ENCODE results near the gene SVEP1. TPM values are rescaled to one million over a fixed set of nuclear protein-coding genes. Genes with fewer than 3 reads are reported as not detected.

SVEP1 gene
- total RNA-seq = 0.29 and 0.35 TPM in 2 replicates

DNA sequence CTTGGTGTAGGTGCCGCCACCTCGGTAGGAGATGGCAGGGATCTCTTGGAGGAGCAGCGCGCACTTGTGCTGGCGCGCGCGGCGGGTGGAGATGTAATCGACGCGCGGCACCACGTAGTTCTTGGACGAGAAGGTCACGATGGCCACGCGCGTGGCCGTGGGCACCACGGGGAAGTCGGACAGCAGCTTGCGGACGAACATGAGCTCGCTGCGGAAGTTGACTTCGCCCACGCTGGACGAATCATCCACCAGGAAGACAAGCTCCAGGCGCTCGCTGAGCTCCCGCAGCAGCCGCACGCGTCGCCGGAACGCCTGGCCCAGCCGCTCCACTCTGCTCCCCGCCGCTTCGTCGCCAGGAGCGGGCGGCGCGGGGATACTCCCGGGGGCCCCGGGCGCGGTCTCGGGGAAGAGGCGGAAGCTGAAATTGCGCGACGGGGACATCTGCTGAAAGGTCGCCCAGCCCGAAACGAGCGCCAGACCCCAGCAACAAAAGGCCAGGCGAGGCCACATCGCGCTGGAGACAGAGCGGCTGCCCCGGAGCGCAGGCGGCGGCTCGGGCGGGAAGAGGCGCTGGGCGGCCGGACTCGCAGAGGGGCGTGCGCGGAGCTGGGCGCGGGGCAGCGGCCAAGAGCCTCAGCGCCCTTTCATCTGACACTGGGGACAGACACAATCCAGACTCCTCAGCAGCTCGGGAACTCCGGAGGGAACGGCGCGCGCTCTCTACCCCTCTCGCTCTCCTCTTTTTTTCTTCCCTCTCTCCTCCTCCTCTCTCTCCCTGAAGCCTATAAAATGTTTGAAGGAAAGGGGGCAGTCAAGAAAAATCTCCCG lies at the start of gene SVEP1:
Gene SVEP1, minus strand, starts transcription at position 708 of the 828 bp plus-strand sequence. Its CDS starts 198 bp downstream, at position 510.
- peak within 1 kb of the TSS; percentile 48 for H3K4me3 ChIP-seq (ENCODE audit: low read depth, low read length)
- DNase-seq (ENCODE audit: low read depth) = no peak
- TF ChIP-seq, protein P1, sequence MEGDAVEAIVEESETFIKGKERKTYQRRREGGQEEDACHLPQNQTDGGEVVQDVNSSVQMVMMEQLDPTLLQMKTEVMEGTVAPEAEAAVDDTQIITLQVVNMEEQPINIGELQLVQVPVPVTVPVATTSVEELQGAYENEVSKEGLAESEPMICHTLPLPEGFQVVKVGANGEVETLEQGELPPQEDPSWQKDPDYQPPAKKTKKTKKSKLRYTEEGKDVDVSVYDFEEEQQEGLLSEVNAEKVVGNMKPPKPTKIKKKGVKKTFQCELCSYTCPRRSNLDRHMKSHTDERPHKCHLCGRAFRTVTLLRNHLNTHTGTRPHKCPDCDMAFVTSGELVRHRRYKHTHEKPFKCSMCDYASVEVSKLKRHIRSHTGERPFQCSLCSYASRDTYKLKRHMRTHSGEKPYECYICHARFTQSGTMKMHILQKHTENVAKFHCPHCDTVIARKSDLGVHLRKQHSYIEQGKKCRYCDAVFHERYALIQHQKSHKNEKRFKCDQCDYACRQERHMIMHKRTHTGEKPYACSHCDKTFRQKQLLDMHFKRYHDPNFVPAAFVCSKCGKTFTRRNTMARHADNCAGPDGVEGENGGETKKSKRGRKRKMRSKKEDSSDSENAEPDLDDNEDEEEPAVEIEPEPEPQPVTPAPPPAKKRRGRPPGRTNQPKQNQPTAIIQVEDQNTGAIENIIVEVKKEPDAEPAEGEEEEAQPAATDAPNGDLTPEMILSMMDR (conservative IDR thresholded peaks at IDR 0.05; ENCODE audit: low read depth, low read length) = no peak

DNA sequence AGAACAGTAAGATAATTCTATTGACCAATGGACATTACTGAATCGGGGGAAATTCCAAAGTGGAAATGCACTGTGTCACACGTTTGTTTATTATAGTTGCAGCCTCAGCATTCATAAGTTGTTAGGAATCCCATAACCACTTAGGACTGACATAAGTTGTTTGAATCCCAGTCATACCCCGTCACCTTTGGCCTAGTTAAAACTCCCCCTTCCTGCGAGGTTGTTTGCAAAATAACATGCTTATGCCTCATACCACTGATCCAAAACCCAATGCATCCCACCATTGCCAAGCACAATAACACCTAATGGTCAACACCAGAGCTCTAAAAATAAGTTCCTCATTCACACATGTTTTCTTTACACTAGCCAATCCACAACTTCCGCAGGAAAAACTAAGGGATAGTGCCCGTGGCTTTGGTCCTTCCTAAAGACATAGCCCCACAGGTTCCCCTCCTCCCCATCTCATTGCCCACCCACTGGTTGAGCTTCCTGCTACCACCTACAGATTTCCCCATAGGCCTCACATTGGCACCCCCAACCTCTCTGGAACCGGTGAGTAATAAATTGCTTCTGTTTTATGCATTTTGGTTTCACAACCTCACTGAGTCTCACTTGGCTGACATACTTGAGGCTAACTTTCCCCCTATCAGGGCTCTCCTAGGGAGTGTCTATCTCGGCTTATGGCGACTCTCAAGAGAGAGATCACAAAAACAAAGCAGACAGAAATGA lies 46.7 kb upstream of the SVEP1 start:
- TF ChIP-seq, protein P1 (conservative IDR thresholded peaks at IDR 0.05; ENCODE audit: low read depth, low read length) = no peak
- DNase-seq (ENCODE audit: low read depth) = no peak
- no peak overlapping the region for H3K4me3 ChIP-seq (ENCODE audit: low read depth, low read length)

DNA sequence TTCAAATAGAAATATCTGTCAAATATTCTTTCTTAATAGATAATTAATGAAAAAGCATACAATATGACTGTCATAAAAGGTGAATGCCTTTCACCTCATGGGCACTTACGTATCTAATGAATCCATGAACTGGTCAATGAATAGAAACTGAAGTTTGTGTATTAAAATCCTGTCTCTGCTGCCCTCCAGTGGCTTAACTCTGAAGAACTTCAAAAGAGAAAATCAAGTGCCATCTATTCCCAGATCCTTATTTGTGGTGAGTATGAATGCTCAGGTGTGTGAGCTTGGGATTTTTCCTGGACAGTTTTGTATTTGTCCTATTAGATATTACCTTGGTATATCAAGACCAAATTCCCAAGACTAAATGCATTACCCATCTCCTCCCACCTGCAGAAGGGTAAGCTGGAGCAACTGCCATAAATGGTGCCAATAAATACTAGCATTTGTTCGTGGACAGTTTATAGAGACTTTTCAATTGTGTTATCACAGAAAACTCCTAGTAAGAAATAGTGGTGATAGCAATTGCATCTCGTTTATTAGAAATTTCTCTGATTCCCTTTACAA lies 44.0 kb upstream of the SVEP1 start:
- peak; percentile 26 for DNase-seq (ENCODE audit: low read depth)
- TF ChIP-seq, protein P1 (conservative IDR thresholded peaks at IDR 0.05; ENCODE audit: low read depth, low read length) = peak; percentile 75
- H3K4me3 ChIP-seq (ENCODE audit: low read depth, low read length) = no peak overlapping the region

DNA sequence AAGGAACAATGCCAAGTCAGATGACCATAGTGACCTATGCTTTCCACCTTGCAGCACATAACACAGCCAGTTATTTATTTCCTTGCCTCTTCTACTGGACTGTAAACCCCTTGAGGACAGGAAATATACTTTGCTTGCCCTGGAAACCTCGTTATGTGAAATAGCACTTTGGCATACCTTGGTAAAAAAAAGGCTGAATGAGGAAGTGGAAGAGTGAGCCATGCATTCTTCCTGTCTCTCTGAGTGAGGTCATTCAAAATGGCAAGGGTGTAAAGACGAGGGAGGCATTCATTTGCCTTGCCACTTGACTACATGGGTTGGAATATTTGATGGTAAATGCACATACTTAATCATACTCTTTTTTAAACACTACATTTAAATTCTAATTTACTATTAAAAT lies 42.8 kb upstream of the SVEP1 start:
- DNase-seq (ENCODE audit: low read depth) = no peak

DNA sequence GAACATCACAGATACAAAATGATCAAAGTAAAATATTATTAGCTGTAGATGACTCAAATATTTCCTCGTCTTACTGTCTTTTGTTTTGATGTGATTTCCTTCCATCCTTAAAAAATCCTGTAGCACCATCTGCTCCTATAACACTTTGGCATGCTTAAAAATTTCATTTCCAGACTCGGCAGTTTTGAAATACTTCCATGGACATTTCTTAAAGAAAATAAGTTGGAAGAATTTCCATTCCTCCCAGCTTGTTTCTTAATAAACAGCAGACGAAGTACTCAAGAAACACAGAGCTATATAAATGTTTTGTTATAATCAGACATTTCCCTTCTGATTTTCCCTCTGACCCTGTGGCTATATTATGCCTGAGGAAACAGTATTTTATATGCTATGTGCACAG lies 41.2 kb upstream of the SVEP1 start:
- no peak for DNase-seq (ENCODE audit: low read depth)
- no peak overlapping the region for H3K4me3 ChIP-seq (ENCODE audit: low read depth, low read length)
- TF ChIP-seq, protein P1 (conservative IDR thresholded peaks at IDR 0.05; ENCODE audit: low read depth, low read length) = no peak

More for the DNA sequence above, 42.8 kb upstream of the SVEP1 start:
- no peak overlapping the region for H3K4me3 ChIP-seq (ENCODE audit: low read depth, low read length)
- TF ChIP-seq, protein P1 (conservative IDR thresholded peaks at IDR 0.05; ENCODE audit: low read depth, low read length) = no peak

DNA sequence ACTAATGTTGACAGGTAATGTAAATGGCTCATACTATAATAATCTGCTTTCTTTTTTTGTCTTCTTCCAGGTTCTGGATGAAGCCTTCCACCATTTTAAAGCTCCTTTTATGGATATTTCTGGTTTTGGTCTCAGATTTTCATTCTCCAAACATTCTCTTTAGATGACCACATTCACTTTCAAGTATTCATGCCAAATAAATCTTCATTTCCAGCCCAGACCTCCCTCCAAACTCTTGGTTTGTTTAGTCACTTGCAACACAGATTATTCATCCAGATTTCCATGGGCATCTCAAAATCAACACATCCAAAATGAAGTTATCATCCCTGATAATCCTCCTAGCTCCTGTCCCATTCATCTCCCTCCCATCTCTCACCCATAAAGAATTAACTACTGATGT lies 40.3 kb upstream of the SVEP1 start:
- no peak overlapping the region for H3K4me3 ChIP-seq (ENCODE audit: low read depth, low read length)
- TF ChIP-seq, protein P1 (conservative IDR thresholded peaks at IDR 0.05; ENCODE audit: low read depth, low read length) = no peak
- DNase-seq (ENCODE audit: low read depth) = no peak

Measured in epithelial cell of proximal tubule (primary cell).